Spleen (tissue), 11 donors: Measurements from ENCODE around the gene SDK1. TPM values are rescaled to one million over a fixed set of nuclear protein-coding genes. Genes with fewer than 3 reads are reported as not detected.

Experiments used
- DNase-seq: peaks from one replicate; pipeline ENCODE4 v3.0.0-alpha.2; 2020
- H3K27ac ChIP-seq, 8 donors: fragments of 200-600 bp; sonication (generic) in 7 of 8; 1 replicate in 4 of 8; 2 replicates in 4 of 8; pipeline versions ENCODE4 v1.5.0 to v1.8.0; 2016 to 2021; ENCODE audit warnings: inconsistent platforms in 4 of 8, mild to moderate bottlenecking in 4 of 8, moderate library complexity in 1 of 8
- H3K27me3 ChIP-seq, 7 donors: fragments of 200-600 bp; sonication (generic) in 6 of 7; replicated peaks in 1 of 7; 1 replicate in 4 of 7; 2 replicates in 3 of 7; pipeline versions ENCODE4 v1.5.0 to v1.8.0; 2016 to 2021; ENCODE audit warnings: inconsistent platforms in 3 of 7, mild to moderate bottlenecking in 1 of 7
- H3K36me3 ChIP-seq, 6 donors: fragments of 200-600 bp; sonication (generic) in 5 of 6; 1 replicate in 4 of 6; 2 replicates in 2 of 6; pipeline versions ENCODE4 v1.5.0 to v1.8.0; 2016 to 2021; ENCODE audit warnings: inconsistent platforms in 2 of 6
- H3K4me1 ChIP-seq, 6 donors: fragments of 200-600 bp; sonication (generic) in 5 of 6; 1 replicate in 3 of 6; 2 replicates in 3 of 6; pipeline versions ENCODE4 v1.5.0 to v1.8.0; 2016 to 2021; ENCODE audit warnings: inconsistent platforms in 3 of 6
- H3K4me3 ChIP-seq, 8 donors: fragments of 200-600 bp; sonication (generic) in 7 of 8; 1 replicate in 4 of 8; 2 replicates in 4 of 8; pipeline versions ENCODE4 v1.5.0 to v1.8.0; 2016 to 2021; ENCODE audit warnings: inconsistent platforms in 4 of 8, mild to moderate bottlenecking in 4 of 8, moderate library complexity in 2 of 8
- H3K9me3 ChIP-seq, 8 donors: fragments of 200-600 bp; sonication (generic) in 7 of 8; 1 replicate in 4 of 8; 2 replicates in 4 of 8; pipeline versions ENCODE4 v1.5.0 to v1.8.0; 2016 to 2021; ENCODE audit warnings: inconsistent platforms in 4 of 8
- POLR2A ChIP-seq, 3 donors: fragments of 450-650 bp; IDR thresholded peaks; one replicate each; pipeline ENCODE4 v1.5.1; 2017; ENCODE audit warnings: antibody characterized with exemption in 3 of 3, mild to moderate bottlenecking in 1 of 3
- POLR2AphosphoS5 ChIP-seq, 3 donors: sonication (generic); formaldehyde crosslinking; IDR thresholded peaks; one replicate each; pipeline ENCODE4 v1.5.1; 2017; ENCODE audit warnings: antibody characterized with exemption in 3 of 3
- WGBS, 5 donors: extraction: QIAGEN DNeasy Blood & Tissue Kit in 3 of 5; methylation state at CpG; one replicate each; pipeline versions ENCODE4 v1.1.5 to v1.1.7; 2013 to 2018; 5-methylcytosine and 5-hydroxymethylcytosine counted together
- intact Hi-C: fragments of 100-400 bp; cut with DNase I; formaldehyde crosslinking; loops from one replicate; pipeline ENCODE4 v1.15.0; 2023; ENCODE audit warnings: low total_unique reads
- polyA plus RNA-seq, 3 donors: library from polyadenylated mRNA; stranded (reverse); fragments of 200-250 nt; gene quantifications; one replicate each; pipeline ENCODE4 v1.2.1, GENCODE V29; 2013
- total RNA-seq, 7 donors: library from RNA; depleted of rRNA in 3 of 7; stranded (reverse); fragments of >200 nt in 3 of 7; fragmentation: NEBNext Ultra II Directional in 4 of 7; extraction: Animal tissue kit (Norgen Biotek cat#: 25700) in 4 of 7; gene quantifications; one replicate each; pipeline versions ENCODE4 v1.1.0 to v1.2.1, GENCODE V29; 2016 to 2021
- TF ChIP-seq, protein P1 (sequence below), 11 experiments: fragments of 200-600 bp in 7 of 11; fragments of 450-650 bp in 4 of 11; sonication (generic) in 4 of 11; IDR thresholded peaks in 8 of 11; conservative IDR thresholded peaks in 3 of 11; 1 replicate in 7 of 11; 2 replicates in 4 of 11; pipeline versions ENCODE4 v1.4.0 to v1.8.0; 2016 to 2021; ENCODE audit warnings: antibody characterized with exemption in 11 of 11, inconsistent platforms in 4 of 11, mild to moderate bottlenecking in 1 of 11
- donor health status: healthy with polysubstance abuse.
- donor health status: DM: no; HTN: no; CAD: no; lungs with moderate emphysema.
- donor health status: DM: no; HTN: no; CAD: no.
- donor health status: Bipolar disorder and iron deficiency.
- donor health status: healthy.
- donor health status: DM: no; HTN: no; CAD: no.
- donor health status: DM: yes; HTN: yes; CAD: no.

Gene SDK1
- total and polyA plus RNA-seq, 10 donors: 3.2 to 54.1 (median 35.1) TPM

DNA sequence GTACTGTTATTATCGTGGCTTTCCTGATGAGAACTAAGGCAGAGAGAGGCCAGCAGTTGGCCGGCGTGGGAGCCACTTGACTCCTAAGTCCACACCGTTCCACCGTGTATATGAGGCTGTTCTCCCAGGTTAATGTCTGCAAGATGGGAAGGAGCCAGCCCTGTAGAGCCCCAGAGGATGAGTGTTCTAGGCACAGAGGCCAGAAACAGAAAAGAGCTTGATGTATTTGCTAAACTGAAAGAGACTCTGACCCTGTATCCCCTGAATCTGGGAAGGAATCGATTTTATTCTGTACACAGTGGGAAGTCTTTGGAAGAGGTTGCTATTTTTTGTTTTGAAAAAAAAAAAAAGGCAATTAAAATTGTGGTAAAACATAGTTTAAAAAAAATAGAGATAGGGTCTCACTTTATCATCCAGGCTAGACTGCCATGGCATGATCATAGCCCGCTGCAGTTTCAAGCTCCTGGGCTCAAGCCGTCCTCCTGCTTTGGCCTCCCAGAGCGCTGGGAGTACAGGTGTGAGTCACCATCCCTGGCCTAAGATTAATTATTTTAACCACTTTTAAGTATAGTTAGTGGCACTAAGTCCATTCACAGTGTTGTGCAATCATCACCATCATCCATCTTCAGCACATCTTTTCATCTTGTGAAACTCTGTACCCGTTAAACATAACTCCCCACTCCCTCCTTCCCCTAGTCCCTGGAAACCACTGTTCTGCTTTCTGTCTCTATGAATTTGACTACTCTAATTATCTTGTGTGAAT is 348.8 kb downstream of the SDK1 start:
- H3K36me3 ChIP-seq: no peaks in the 10 kb centered on the region

DNA sequence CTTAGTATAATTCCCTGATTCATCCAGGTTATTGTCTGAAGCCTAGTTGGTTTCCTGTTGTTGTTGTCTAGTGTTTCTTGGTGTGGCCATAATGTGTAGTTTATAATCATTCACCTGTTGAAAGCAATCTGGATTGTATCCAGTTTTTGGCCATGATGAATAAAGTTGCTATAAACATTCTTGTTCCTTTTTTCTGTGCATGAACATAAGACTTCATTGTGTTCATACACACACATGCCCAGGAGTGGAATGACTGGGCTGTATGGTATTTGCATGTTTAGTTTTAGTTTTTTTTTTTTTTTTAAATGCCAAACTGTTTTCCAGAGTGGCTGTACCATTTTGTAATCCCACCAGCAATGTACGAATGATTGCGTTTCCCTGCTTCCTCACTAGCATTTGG is 349.8 kb downstream of the SDK1 start:
- no peak for TF ChIP-seq POLR2A (IDR thresholded peaks at IDR 0.05)
- no peak for TF ChIP-seq POLR2AphosphoS5 (IDR thresholded peaks at IDR 0.05)
- TF ChIP-seq, protein P1, sequence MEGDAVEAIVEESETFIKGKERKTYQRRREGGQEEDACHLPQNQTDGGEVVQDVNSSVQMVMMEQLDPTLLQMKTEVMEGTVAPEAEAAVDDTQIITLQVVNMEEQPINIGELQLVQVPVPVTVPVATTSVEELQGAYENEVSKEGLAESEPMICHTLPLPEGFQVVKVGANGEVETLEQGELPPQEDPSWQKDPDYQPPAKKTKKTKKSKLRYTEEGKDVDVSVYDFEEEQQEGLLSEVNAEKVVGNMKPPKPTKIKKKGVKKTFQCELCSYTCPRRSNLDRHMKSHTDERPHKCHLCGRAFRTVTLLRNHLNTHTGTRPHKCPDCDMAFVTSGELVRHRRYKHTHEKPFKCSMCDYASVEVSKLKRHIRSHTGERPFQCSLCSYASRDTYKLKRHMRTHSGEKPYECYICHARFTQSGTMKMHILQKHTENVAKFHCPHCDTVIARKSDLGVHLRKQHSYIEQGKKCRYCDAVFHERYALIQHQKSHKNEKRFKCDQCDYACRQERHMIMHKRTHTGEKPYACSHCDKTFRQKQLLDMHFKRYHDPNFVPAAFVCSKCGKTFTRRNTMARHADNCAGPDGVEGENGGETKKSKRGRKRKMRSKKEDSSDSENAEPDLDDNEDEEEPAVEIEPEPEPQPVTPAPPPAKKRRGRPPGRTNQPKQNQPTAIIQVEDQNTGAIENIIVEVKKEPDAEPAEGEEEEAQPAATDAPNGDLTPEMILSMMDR (IDR thresholded peaks at IDR 0.05 in 8 of 11, conservative IDR thresholded peaks at IDR 0.05 in 3 of 11): no peak
- Histone ChIP-seq H3K27ac (no peak overlapping the region), H3K4me3 (no peak overlapping the region), H3K27me3 (no peaks in the 10 kb centered on the region), H3K4me1 (no peaks in the 10 kb centered on the region), H3K9me3 (no peaks in the 10 kb centered on the region), H3K36me3 (no peaks in the 10 kb centered on the region)
- 72 to 92% (median 89%) methylated on average over 2 of the region's 2 CpGs for WGBS, 5 donors
- DNase-seq: no peak
- intact Hi-C loops: no loop called here

More for the DNA sequence above, 348.8 kb downstream of the SDK1 start:
- no peaks in the 10 kb centered on the region for H3K9me3 ChIP-seq
- DNase-seq: no peak
- intact Hi-C loops: no loop called here
- no peaks in the 10 kb centered on the region for H3K4me1 ChIP-seq
- H3K4me3 ChIP-seq: no peak overlapping the region
- TF ChIP-seq, protein P1 (IDR thresholded peaks at IDR 0.05 in 8 of 11, conservative IDR thresholded peaks at IDR 0.05 in 3 of 11): no peak
- TF ChIP-seq POLR2A (IDR thresholded peaks at IDR 0.05) (no peak), POLR2AphosphoS5 (IDR thresholded peaks at IDR 0.05) (no peak)
- 86 to 92% (median 87%) methylated on average over 10 of the region's 10 CpGs for WGBS, 5 donors
- H3K27me3 ChIP-seq: no peaks in the 10 kb centered on the region
- no peak overlapping the region for H3K27ac ChIP-seq

DNA sequence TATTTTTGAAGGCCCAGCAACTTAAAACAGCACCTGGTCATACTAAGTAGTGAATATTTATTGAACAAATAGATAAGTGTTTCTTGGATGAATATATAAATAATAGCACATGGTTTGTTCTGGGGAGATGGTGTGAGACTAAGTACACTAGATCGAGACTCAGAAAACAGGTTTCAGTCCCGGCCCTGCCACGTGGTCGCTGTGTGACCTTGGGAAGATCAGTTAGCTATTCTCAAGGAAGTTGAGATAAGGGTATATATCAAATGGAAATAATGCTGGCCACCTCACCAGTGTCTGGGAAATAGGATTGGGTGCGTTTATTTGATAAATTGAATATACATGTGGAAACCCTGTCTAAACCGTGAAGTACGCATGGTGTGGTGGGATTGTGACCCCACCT is 354.6 kb downstream of the SDK1 start:
- WGBS, 5 donors: 77 to 87% (median 83%) methylated on average over 7 of the region's 7 CpGs
- DNase-seq: no peak
- intact Hi-C loops: no loop called here
- Histone ChIP-seq H3K4me3 (no peak overlapping the region), H3K27me3 (no peaks in the 10 kb centered on the region), H3K36me3 (no peaks in the 10 kb centered on the region), H3K9me3 (no peaks in the 10 kb centered on the region), H3K4me1 (no peaks in the 10 kb centered on the region), H3K27ac (no peak overlapping the region)
- TF ChIP-seq, protein P1 (IDR thresholded peaks at IDR 0.05 in 8 of 11, conservative IDR thresholded peaks at IDR 0.05 in 3 of 11): no peak
- no peak for TF ChIP-seq POLR2AphosphoS5 (IDR thresholded peaks at IDR 0.05)

DNA sequence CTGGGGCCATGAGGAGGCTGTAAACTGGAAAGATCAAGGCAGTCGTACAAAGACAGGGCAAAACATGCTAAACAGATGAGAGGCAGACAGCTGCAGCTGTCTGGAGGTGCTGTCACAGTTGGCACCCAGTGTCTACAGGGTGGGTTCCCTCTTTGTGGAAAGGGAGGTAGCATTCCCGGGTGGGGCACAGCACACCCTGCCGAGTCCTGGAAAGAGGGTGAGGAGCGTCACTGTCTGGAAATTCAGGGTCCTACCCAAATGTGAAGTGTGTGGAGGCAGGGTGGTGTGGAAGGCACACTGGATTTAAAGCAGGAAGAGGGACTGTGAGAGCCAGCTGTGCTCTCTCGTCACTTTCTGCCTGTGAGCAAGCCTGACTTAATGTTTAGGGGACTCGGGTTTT is 356.2 kb downstream of the SDK1 start:
- no peaks in the 10 kb centered on the region for H3K27me3 ChIP-seq
- 70 to 87% (median 81%) methylated on average over 6 of the region's 6 CpGs for WGBS, 5 donors
- H3K36me3 ChIP-seq: no peaks in the 10 kb centered on the region
- intact Hi-C loops: no loop called here
- H3K4me1 ChIP-seq: no peaks in the 10 kb centered on the region
- TF ChIP-seq POLR2A (IDR thresholded peaks at IDR 0.05): no peak
- TF ChIP-seq, protein P1 (IDR thresholded peaks at IDR 0.05 in 8 of 11, conservative IDR thresholded peaks at IDR 0.05 in 3 of 11): no peak
- TF ChIP-seq POLR2AphosphoS5 (IDR thresholded peaks at IDR 0.05): no peak
- DNase-seq: no peak
- H3K9me3 ChIP-seq: no peaks in the 10 kb centered on the region
- H3K4me3 ChIP-seq: no peak overlapping the region
- no peak overlapping the region for H3K27ac ChIP-seq
